ENCODE data around the gene CDH16. TPM values are rescaled to one million over a fixed set of nuclear protein-coding genes. Genes with fewer than 3 reads are reported as not detected.

Gene CDH16
- total and polyA plus RNA-seq, 2 of the 13 experiments (the other 11 are each of a cell fraction or from before 2014, with no cell fraction given) = 2.7 to 3.9 TPM

GRCh38 chr16:66943426-66944053, 24.9 kb upstream of the CDH16 start:
- Histone ChIP-seq H3K79me2 (ENCODE audit: insufficient read depth, low read length) (no peaks in the 10 kb centered on the region), H3K36me3 (replicated peaks in 1 of 2; ENCODE audit: control insufficient read depth in 1 of 2, insufficient read depth in 2 of 2, low read length in 2 of 2) (peaks cover 32 to 54% of the 10 kb centered on the region in 2 experiments), H4K20me1 (ENCODE audit: insufficient read depth, low read length) (no peaks in the 10 kb centered on the region; the same call in 1 of the 2 replicates), H3K27ac (ENCODE audit: extremely low read length, insufficient read depth, low read length) (no peak overlapping the region), H3K9me3 (ENCODE audit: low read length) (no peaks in the 10 kb centered on the region), H2AFZ (ENCODE audit: low read length) (no peak overlapping the region), H3K4me2 (ENCODE audit: low read depth, low read length) (no peak overlapping the region), H3K4me1 (ENCODE audit: insufficient read depth, low read length) (peaks cover 21% of the 10 kb centered on the region), H3K9ac (ENCODE audit: insufficient read depth, low read depth, low read length) (no peak overlapping the region), H3K4me3 (replicated peaks in 1 of 3; ENCODE audit: insufficient read depth in 1 of 3, low read depth in 2 of 3, low read length in 3 of 3) (no peak overlapping the region), H3K27me3 (ENCODE audit: control insufficient read depth in 1 of 2, insufficient read depth in 2 of 2, low read length in 2 of 2) (peaks cover under 1 to 6% of the 10 kb centered on the region in 2 experiments; a peak in 3 of 5 replicates)
- in situ Hi-C loops (cut with HindIII; ENCODE audit: extremely low pct_ligation_motif_present, low pct_unique_long_range_greater_than_20kb) = no loop called here
- ChIA-PET POLR2A (interaction anchor here (0.7 to 1.4 kb wide), 3 partner anchors 9 to 44 kb away, joined by 3 read pairs; partner anchors contain the start of gene CIAO2B), CTCF (ENCODE audit: low intra/inter-chr PET ratio, low total read pairs) (no interaction called here)
- no peak for ATAC-seq
- 98% methylated on average over 14 of the region's 15 CpGs for WGBS (ENCODE audit: low lambda C conversion rate)
- intact Hi-C loops (cut with micrococcal nuclease; ENCODE audit: unreplicated experiment) = no loop called here
- no peak for DNase-seq (ENCODE audit: low spot score)
- no peak for FAIRE-seq
- TF ChIP-seq EEA1 (CRISPR knock-in tag; IDR thresholded peaks at IDR 0.05; ENCODE audit: borderline replicate concordance) (no peak), POLR2A (IDR thresholded peaks at IDR 0.05; ENCODE audit: insufficient read depth in 1 of 2, low read depth in 2 of 2, low read length in 2 of 2) (no peak), MEIS1 (CRISPR knock-in tag; IDR thresholded peaks at IDR 0.05; ENCODE audit: borderline replicate concordance) (no peak), HMG20B (CRISPR knock-in tag; conservative IDR thresholded peaks at IDR 0.05) (no peak), MAFF (IDR thresholded peaks at IDR 0.05; ENCODE audit: low read depth, low read length) (no peak), PHF8 (CRISPR knock-in tag; IDR thresholded peaks at IDR 0.05) (no peak)
- TF ChIP-seq, protein P1, sequence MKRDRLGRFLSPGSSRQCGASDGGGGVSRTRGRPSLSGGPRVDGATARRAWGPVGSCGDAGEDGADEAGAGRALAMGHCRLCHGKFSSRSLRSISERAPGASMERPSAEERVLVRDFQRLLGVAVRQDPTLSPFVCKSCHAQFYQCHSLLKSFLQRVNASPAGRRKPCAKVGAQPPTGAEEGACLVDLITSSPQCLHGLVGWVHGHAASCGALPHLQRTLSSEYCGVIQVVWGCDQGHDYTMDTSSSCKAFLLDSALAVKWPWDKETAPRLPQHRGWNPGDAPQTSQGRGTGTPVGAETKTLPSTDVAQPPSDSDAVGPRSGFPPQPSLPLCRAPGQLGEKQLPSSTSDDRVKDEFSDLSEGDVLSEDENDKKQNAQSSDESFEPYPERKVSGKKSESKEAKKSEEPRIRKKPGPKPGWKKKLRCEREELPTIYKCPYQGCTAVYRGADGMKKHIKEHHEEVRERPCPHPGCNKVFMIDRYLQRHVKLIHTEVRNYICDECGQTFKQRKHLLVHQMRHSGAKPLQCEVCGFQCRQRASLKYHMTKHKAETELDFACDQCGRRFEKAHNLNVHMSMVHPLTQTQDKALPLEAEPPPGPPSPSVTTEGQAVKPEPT (CRISPR knock-in tag; IDR thresholded peaks at IDR 0.05; ENCODE audit: low read depth) = no peak
- TF ChIP-seq, protein P2, sequence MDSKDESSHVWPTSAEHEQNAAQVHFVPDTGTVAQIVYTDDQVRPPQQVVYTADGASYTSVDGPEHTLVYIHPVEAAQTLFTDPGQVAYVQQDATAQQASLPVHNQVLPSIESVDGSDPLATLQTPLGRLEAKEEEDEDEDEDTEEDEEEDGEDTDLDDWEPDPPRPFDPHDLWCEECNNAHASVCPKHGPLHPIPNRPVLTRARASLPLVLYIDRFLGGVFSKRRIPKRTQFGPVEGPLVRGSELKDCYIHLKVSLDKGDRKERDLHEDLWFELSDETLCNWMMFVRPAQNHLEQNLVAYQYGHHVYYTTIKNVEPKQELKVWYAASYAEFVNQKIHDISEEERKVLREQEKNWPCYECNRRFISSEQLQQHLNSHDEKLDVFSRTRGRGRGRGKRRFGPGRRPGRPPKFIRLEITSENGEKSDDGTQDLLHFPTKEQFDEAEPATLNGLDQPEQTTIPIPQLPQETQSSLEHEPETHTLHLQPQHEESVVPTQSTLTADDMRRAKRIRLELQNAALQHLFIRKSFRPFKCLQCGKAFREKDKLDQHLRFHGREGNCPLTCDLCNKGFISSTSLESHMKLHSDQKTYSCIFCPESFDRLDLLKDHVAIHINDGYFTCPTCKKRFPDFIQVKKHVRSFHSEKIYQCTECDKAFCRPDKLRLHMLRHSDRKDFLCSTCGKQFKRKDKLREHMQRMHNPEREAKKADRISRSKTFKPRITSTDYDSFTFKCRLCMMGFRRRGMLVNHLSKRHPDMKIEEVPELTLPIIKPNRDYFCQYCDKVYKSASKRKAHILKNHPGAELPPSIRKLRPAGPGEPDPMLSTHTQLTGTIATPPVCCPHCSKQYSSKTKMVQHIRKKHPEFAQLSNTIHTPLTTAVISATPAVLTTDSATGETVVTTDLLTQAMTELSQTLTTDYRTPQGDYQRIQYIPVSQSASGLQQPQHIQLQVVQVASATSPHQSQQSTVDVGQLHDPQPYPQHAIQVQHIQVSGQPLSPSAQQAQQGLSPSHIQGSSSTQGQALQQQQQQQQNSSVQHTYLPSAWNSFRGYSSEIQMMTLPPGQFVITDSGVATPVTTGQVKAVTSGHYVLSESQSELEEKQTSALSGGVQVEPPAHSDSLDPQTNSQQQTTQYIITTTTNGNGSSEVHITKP (CRISPR knock-in tag; IDR thresholded peaks at IDR 0.05; ENCODE audit: low read depth) = no peak
- no TSS peak for BruUV-seq (replicated peaks)

Data from HepG2 (cell line).